ENCODE results near the gene LDHD. TPM values are rescaled to one million over a fixed set of nuclear protein-coding genes. Genes with fewer than 3 reads are reported as not detected.

The LDHD gene
- total and polyA plus RNA-seq, 2 of the 8 experiments (the other 6 are each of a cell fraction or from before 2014, with no cell fraction given) = 14.9 to 18.2 TPM

- TF ChIP-seq CHD7 (IDR thresholded peaks at IDR 0.05; ENCODE audit: insufficient replicate concordance, low read length) (no peak), HDAC2 (IDR thresholded peaks at IDR 0.05; ENCODE audit: borderline replicate concordance in 1 of 2, low read depth in 2 of 2, low read length in 2 of 2) (peak in 1 of 2 experiments; percentile 46; a peak in 1 of 4 replicates), SP1 (IDR thresholded peaks at IDR 0.05; ENCODE audit: low read depth, low read length) (no peak), HDAC6 (IDR thresholded peaks at IDR 0.05; ENCODE audit: low read depth, low read length) (no peak), SIX5 (IDR thresholded peaks at IDR 0.05; ENCODE audit: low read depth, low read length) (no peak), GABPA (IDR thresholded peaks at IDR 0.05; ENCODE audit: borderline replicate concordance, insufficient read depth, low read length) (peak; percentile 70; the same call in 1 of the 2 replicates)
Measured at GRCh38 chr16:75110637-75111513, 5.7 kb downstream of the LDHD start (continued).

Measured in H1 (cell line).